IMR-90 (cell line): Measurements from ENCODE around the gene XRN2. TPM values are rescaled to one million over a fixed set of nuclear protein-coding genes. Genes with fewer than 3 reads are reported as not detected.

Experiments used
- ATAC-seq: fragments of 200-7000 bp; cut with Tn5 transposase; 2 replicates; pipeline ENCODE4 v1.9.1; 2020; ENCODE audit warnings: low read depth, mild to moderate bottlenecking, moderate library complexity
- BruUV-seq: library from RNA; stranded (reverse); fragments of 400-500 nt; replicated peaks from 2 replicates; lab custom pipeline; 2021; lab: Mats Ljungman, UMichigan
- CTCF ChIA-PET: fragments of 300-600 bp; formaldehyde crosslinking; extraction: SDS; loops from one replicate; lab custom pipeline; 2021; ENCODE audit warnings: antibody characterized with exemption; lab: Yijun Ruan, JAX
- POLR2A ChIA-PET: fragments of 300-600 bp; sonication (Branson Sonifier 250); formaldehyde crosslinking; loops from one replicate; lab custom pipeline; 2022; ENCODE audit warnings: antibody characterized with exemption; ENCODE audit not compliant: unreplicated experiment; lab: Charles Lee
- DNase-seq: peaks from one replicate; pipeline ENCODE4 v3.0.0; 2013
- H2AFZ ChIP-seq: replicated peaks from 2 replicates; pipeline ENCODE3; 2013; ENCODE audit warnings: low read length, mild to moderate bottlenecking; ENCODE audit not compliant: poor library complexity
- H2AK5ac ChIP-seq: 2 replicates; pipeline ENCODE4 v1.6.1; 2013; ENCODE audit warnings: low read depth, low read length, inconsistent platforms
- H2AK9ac ChIP-seq: replicated peaks from 2 replicates; pipeline ENCODE3; 2013; ENCODE audit warnings: mild to moderate bottlenecking, low read depth, low read length, moderate library complexity; ENCODE audit not compliant: poor library complexity
- H2BK120ac ChIP-seq: 2 replicates; pipeline ENCODE4 v1.6.1; 2013; ENCODE audit warnings: low read depth, low read length, inconsistent platforms
- H2BK15ac ChIP-seq: 3 replicates; pipeline ENCODE4 v1.6.1; 2013; ENCODE audit warnings: low read depth, low read length, inconsistent platforms
- H2BK20ac ChIP-seq: 2 replicates; pipeline ENCODE4 v1.6.1; 2013; ENCODE audit warnings: low read depth, mild to moderate bottlenecking, inconsistent platforms, low read length, moderate library complexity
- H2BK5ac ChIP-seq: 2 replicates; pipeline ENCODE4 v1.6.1; 2013; ENCODE audit warnings: mild to moderate bottlenecking, low read depth, low read length, inconsistent platforms; ENCODE audit not compliant: poor library complexity, severe bottlenecking
- H3K14ac ChIP-seq: replicated peaks from 2 replicates; pipeline ENCODE4 v1.6.1; 2013; ENCODE audit warnings: low read depth, low read length, inconsistent platforms
- H3K18ac ChIP-seq: 2 replicates; pipeline ENCODE4 v1.6.1; 2013; ENCODE audit warnings: low read depth, low read length, control low read depth
- H3K23ac ChIP-seq: 2 replicates; pipeline ENCODE4 v1.6.1; 2013; ENCODE audit warnings: low read depth, low read length, inconsistent platforms
- H3K27ac ChIP-seq: 2 replicates; pipeline ENCODE4 v1.5.1; 2013; ENCODE audit warnings: mild to moderate bottlenecking, control low read depth, low read length; ENCODE audit not compliant: insufficient read depth
- H3K27me3 ChIP-seq: 2 replicates; pipeline ENCODE4 v1.6.1; 2013; ENCODE audit warnings: low read length; ENCODE audit not compliant: control insufficient read depth, insufficient read depth
- H3K36me3 ChIP-seq: 2 replicates; pipeline ENCODE4 v1.6.1; 2013; ENCODE audit warnings: low read length, mixed read lengths; ENCODE audit not compliant: control insufficient read depth, insufficient read depth
- H3K4ac ChIP-seq: 2 replicates; pipeline ENCODE4 v1.6.1; 2013; ENCODE audit warnings: low read depth, low read length, inconsistent platforms
- H3K4me1 ChIP-seq: 2 replicates; pipeline ENCODE4 v1.6.1; 2013; ENCODE audit warnings: low read length, mixed read lengths; ENCODE audit not compliant: control insufficient read depth, insufficient read depth
- H3K4me2 ChIP-seq: 2 replicates; pipeline ENCODE4 v1.6.1; 2013; ENCODE audit warnings: low read depth, mild to moderate bottlenecking, control low read depth, low read length, moderate library complexity
- H3K4me3 ChIP-seq: 2 replicates; pipeline ENCODE4 v1.5.1; 2013; ENCODE audit warnings: low read depth, mild to moderate bottlenecking, control low read depth, low read length, moderate library complexity; ENCODE audit not compliant: insufficient read depth
- H3K56ac ChIP-seq: 2 replicates; pipeline ENCODE4 v1.6.1; 2013; ENCODE audit warnings: low read length, inconsistent platforms; ENCODE audit not compliant: insufficient read depth; ENCODE audit errors: extremely low read depth
- H3K79me1 ChIP-seq, 2 experiments: 2 replicates each; pipeline ENCODE4 v1.6.1; 2013; ENCODE audit warnings: low read length in 2 of 2, inconsistent platforms in 1 of 2, low read depth in 1 of 2
- H3K9ac ChIP-seq: 2 replicates; pipeline ENCODE4 v1.6.1; 2013; ENCODE audit warnings: low read depth, low read length, control low read depth
- H3K9me1 ChIP-seq: 2 replicates; pipeline ENCODE4 v1.6.1; 2013; ENCODE audit warnings: low read length, inconsistent platforms; ENCODE audit not compliant: insufficient read depth
- H3K9me3 ChIP-seq: 2 replicates; pipeline ENCODE4 v1.6.1; 2013; ENCODE audit warnings: low read length; ENCODE audit not compliant: control insufficient read depth, insufficient read depth
- H4K20me1 ChIP-seq: 2 replicates; pipeline ENCODE4 v1.6.1; 2013; ENCODE audit warnings: low read length, inconsistent platforms; ENCODE audit not compliant: insufficient read depth
- H4K5ac ChIP-seq: 2 replicates; pipeline ENCODE4 v1.6.1; 2013; ENCODE audit warnings: mild to moderate bottlenecking, low read depth, low read length, control low read depth
- H4K8ac ChIP-seq, 2 experiments: 2 replicates each; pipeline ENCODE4 v1.6.1; 2013; ENCODE audit warnings: low read depth in 2 of 2, low read length in 2 of 2, control low read depth in 1 of 2, inconsistent platforms in 1 of 2
- H4K91ac ChIP-seq: 2 replicates; pipeline ENCODE4 v1.6.1; 2013; ENCODE audit warnings: low read depth, low read length, inconsistent platforms; ENCODE audit not compliant: insufficient read depth
- CEBPB ChIP-seq: IDR thresholded peaks from 2 replicates; pipeline ENCODE4 v1.6.1; 2012; ENCODE audit warnings: low read depth, low read length, improper control_type of control experiment
- MXI1 ChIP-seq: IDR thresholded peaks from 2 replicates; pipeline ENCODE4 v1.6.1; 2012; ENCODE audit warnings: low read depth, mild to moderate bottlenecking, low read length, moderate library complexity, borderline replicate concordance
- POLR2A ChIP-seq: IDR thresholded peaks from 2 replicates; pipeline ENCODE4 v1.6.1; 2012; ENCODE audit warnings: mild to moderate bottlenecking, low read depth, low read length
- RFX5 ChIP-seq: IDR thresholded peaks from 2 replicates; pipeline ENCODE4 v1.8.0; 2012; ENCODE audit warnings: low read depth, mild to moderate bottlenecking, low read length, moderate library complexity
- whole genome bisulfite sequencing, 2 experiments: methylation state at CpG; one replicate each; pipeline versions ENCODE4 v1.1.5 to v1.1.7; 2013; ENCODE audit warnings: missing lambda C conversion rate in 2 of 2; ENCODE audit not compliant: insufficient read length in 1 of 2; ENCODE audit errors: extremely low coverage in 2 of 2; 5-methylcytosine and 5-hydroxymethylcytosine counted together
- dilution Hi-C: fragments of 300-500 bp; cut with HindIII; formaldehyde crosslinking; loops from one replicate; pipeline ENCODE4 v1.14.3; 2018; ENCODE audit warnings: low sequenced_read_pairs; ENCODE audit not compliant: unreplicated experiment
- in situ Hi-C: fragments of 300-500 bp; cut with MboI; formaldehyde crosslinking; loops from 3 replicates; pipeline ENCODE4 v1.14.3; 2019; ENCODE audit warnings: low sequenced_read_pairs, inconsistent platforms, mixed read lengths
- intact Hi-C: fragments of 100-400 bp; cut with micrococcal nuclease; formaldehyde crosslinking; loops from 2 replicates; pipeline ENCODE4 v1.10.0; 2022
- polyA plus RNA-seq, 3 experiments: library from polyadenylated mRNA; depleted of rRNA; stranded (reverse); fragments of >200 nt; gene quantifications; 2 replicates each; pipeline ENCODE4 v1.2.3, GENCODE V29; 2012; ENCODE audit warnings: low replicate concordance in 1 of 3
- total RNA-seq: library from RNA; depleted of rRNA; stranded (reverse); fragments of >200 nt; gene quantifications from 2 replicates; pipeline ENCODE4 v1.2.3, GENCODE V29; 2012

XRN2 gene
- total and polyA plus RNA-seq, 2 of the 4 experiments (the other 2 are of a cell fraction) = 58.1 to 70.8 TPM

- no peak overlapping the region for H2BK15ac ChIP-seq
- no peaks in the 10 kb centered on the region for H3K9me3 ChIP-seq
- no peak overlapping the region for H2BK5ac ChIP-seq
- no CpG with 5 or more reads among the region's 1 CpG for WGBS, 2 experiments
- ChIA-PET POLR2A (no interaction called here), CTCF (no interaction called here)
- H2BK20ac ChIP-seq = no peak overlapping the region
- DNase-seq (no peak), ATAC-seq (no peak)
- H3K27ac ChIP-seq = no peak overlapping the region
- no peak overlapping the region for H4K8ac ChIP-seq
- H3K4me1 ChIP-seq = peaks cover 6% of the 10 kb centered on the region
- no peak overlapping the region for H2AK5ac ChIP-seq
- dilution Hi-C loops (no loop called here), intact Hi-C loops (no loop called here), in situ Hi-C loops (no loop called here)
- H3K79me1 ChIP-seq = peaks cover 6 to 17% of the 10 kb centered on the region in 2 experiments
- no peak overlapping the region for H3K4me2 ChIP-seq
- no peak overlapping the region for H4K91ac ChIP-seq
- H3K36me3 ChIP-seq = peaks cover 14% of the 10 kb centered on the region
- no TSS peak for BruUV-seq
- H4K5ac ChIP-seq = no peak overlapping the region
- H2AFZ ChIP-seq = no peak overlapping the region
- H3K9ac ChIP-seq = no peak overlapping the region
- TF ChIP-seq POLR2A = no peak
- no peak for TF ChIP-seq MXI1
- no peak for TF ChIP-seq RFX5
- TF ChIP-seq CEBPB = peak; percentile 53; the same call in 1 of the 2 replicates
- H4K20me1 ChIP-seq = peaks cover 6% of the 10 kb centered on the region
- H2AK9ac ChIP-seq = no peak overlapping the region
- H3K27me3 ChIP-seq = no peaks in the 10 kb centered on the region
- no peak overlapping the region for H3K14ac ChIP-seq
- H3K18ac ChIP-seq = no peak overlapping the region
- H3K23ac ChIP-seq = no peak overlapping the region
- H3K4ac ChIP-seq = no peak overlapping the region
- no peak overlapping the region for H3K56ac ChIP-seq
- H3K4me3 ChIP-seq = no peak overlapping the region
- H2BK120ac ChIP-seq = no peak overlapping the region
- peaks cover 3% of the 10 kb centered on the region; the same call in 1 of the 2 replicates for H3K9me1 ChIP-seq
These were observed 52.9 kb downstream of the XRN2 start for GRCh38 chr20:21355981-21356380.
